ENCODE results near the gene NHS.

NHS gene

DNA sequence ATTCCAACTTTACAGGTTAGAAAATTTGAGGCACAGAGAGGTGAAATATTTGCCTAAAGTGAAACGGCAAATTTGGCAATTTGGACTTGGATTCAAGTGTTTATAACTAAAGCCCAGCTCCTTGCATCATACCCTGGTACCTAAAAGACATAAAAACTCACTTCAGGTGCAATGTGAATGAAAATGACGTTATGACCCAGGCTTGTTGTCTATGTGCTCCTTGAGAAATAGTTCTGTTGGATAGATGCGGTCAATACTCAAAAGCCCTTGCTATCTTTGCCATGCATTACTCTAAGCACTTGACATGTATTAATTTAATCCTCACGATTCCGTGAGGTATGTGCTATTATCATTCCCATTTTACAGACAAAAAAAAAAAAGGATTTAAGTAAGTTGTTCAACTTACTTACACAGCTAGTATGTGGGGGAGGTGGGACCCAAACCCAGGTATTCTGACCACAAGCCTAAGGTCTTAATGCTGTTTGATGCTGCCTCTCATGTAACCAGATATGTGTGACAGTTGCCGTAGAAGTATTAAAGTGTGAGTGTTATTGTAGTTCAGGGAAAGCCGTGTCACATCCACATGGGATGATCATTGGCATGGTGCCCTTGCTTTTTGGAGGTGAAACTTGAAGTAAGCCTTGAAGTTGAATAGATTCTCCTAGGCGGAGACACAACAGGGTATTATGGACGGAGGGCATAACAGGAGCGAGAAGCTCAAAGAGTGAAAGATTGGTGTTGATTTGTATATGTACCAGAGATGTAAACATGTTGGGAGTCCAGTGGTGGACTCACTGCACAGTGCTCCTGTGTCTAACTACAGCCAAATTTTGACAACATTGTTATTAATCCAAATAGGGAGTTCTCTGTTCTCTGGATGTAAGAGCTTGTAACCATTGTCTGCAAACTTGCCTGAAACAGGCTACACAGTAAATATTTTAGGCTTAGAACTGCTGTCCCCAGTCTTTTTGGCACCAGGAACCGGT, 365.4 kb downstream of the NHS start:
- DNase-seq: no peak

- no peak for DNase-seq
These were observed 366.1 kb downstream of the NHS start for GRCh38 chrX:17741123-17741511.

- no peak for DNase-seq
These were observed 368.9 kb downstream of the NHS start for GRCh38 chrX:17743913-17744312.

DNA sequence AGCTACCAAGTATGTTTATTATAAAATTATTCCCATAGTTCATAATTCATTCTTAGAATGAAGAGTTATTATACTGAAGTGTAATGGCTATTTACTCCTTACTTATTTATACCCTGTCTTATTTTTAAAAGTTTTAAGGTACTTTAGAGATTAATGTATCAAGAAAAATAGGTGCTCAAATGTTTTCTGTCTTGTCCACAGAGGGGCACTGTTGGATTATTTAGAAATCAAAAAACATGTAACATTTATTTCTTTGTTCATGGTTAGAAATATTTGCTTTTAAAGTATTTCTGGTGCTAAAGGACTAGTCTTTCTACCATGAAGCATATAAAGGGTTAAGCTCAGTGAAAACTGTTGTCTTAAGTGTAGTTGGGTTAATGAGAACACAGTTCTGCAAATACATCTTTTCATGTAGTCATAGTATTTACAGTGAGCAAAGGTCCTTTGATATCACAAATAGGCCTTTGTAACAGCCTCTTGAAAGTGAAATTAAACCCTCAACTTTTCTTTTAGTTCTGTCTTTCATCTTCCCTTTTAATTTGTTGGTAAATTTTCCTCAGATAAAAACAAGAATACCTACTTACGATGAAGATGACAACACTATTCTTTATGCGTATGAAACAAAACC, 370.0 kb downstream of the NHS start:
- DNase-seq: no peak

- DNase-seq: no peak
These were observed 372.7 kb downstream of the NHS start for GRCh38 chrX:17747692-17748091.

- DNase-seq: no peak
These were observed 373.7 kb downstream of the NHS start for GRCh38 chrX:17748684-17749083.

DNA sequence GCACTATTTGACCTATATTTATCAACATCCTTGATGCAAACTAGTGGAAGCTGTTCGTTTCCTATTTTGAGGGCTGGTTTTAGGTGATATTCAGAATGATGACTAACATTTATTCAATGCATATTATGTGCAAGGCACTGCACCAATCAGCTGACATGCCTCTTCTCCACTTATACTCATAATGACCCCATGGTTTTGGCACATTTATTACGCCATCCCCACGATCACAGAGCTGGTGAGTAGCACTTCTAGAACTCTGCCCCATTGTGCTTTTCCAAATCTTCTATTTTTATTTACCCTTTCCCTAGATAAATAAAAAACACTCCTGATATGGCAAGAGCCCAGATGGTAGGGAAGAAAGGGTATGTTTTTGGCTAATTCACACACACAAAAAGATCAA, 375.4 kb downstream of the NHS start:
- no peak for DNase-seq

GRCh38 chrX:17758382-17758781, 383.4 kb downstream of the NHS start:
- no peak for DNase-seq

DNA sequence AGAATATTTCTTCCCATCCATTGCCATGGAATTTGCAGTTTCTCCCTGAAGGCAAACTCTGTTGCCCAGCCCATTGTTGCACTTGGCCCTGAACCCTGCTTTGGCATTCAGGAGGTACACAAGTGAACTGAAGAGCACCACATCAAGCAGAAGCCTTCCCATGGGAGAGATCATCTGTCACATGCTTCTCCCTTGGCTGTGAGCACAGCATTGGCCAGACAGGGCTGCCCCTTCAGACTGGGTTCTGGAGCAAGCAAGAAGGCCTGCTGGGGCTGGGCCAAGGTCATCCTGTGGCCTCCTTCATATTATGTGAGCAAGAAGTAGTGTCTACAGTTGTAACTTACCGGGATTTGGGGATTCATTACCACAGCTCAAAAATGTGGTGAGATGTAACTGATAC, 385.0 kb downstream of the NHS start:
- no peak for DNase-seq

- DNase-seq: no peak
These were observed 392.7 kb downstream of the NHS start for GRCh38 chrX:17767734-17768133.

GRCh38 chrX:17768997-17769396, 394.0 kb downstream of the NHS start:
- no peak for DNase-seq

- DNase-seq: no peak
These were observed 394.8 kb downstream of the NHS start for GRCh38 chrX:17769701-17770269.

DNA sequence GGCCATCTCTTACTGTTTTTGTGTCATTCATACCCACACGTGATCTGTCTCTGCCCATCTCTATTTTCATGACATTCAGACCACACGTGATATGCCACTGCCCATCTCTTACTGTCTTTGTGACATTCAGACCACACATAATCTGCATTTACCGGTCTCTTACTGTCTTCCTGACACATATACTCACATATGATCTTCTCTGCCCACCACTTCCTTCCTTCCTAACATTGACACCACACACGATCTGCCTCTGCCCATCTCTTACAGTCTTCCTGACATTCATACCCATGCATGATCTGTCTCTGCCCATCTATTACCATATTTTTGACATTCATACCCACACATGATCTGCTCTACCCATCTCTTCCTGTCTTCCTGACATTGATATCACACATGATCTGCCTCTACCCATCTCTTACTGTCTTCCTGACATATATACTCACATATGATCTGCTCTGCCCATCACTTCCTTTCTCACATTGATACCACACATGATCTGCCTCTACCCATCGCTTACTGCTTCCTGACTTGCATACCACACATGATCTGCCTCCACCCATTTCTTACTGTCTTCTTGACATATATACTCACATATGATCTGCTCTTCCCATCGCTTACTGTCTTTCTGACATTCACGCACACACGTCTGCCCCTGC, 398.3 kb downstream of the NHS start:
- DNase-seq: no peak

DNA sequence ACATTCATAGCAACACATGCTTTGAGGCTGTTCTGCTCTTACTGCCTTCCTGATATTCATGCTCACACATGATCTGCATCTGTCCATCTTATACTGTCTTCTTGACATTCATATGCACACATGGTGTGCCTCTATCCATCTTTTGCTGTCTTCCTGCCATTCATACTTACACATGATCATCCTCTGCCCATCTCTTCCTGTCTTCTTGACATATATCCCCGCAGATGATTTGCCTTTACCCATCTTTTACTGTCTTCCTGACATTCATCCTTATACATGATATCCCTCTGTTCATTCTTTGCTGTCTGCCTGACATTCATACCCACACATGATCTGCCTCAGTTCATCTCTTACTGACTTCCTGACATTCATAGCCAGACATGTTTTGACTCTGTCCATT, 399.1 kb downstream of the NHS start:
- DNase-seq: no peak

- DNase-seq: no peak
These were observed 404.0 kb downstream of the NHS start for GRCh38 chrX:17778997-17779396.

- no peak for DNase-seq
These were observed 404.4 kb downstream of the NHS start for GRCh38 chrX:17779434-17779833.

Data from stimulated activated CD8-positive, alpha-beta memory T cell treated with anti-CD3 and anti-CD28 coated beads, Interleukin-4, amount 100 ng/mL, for 48 hours (primary cell).